Large intestine (tissue), 12 donors: ENCODE data around the gene FN1. TPM values are rescaled to one million over a fixed set of nuclear protein-coding genes. Genes with fewer than 3 reads are reported as not detected.

ENCODE experiments used
- DNase-seq, 2 donors: peaks; one replicate each; pipeline versions ENCODE4 v3.0.0 to v3.0.0-alpha.2; 2013
- H3K27ac ChIP-seq: one replicate; pipeline ENCODE4 v1.5.1; 2013; ENCODE audit warnings: low read length
- H3K27me3 ChIP-seq: 2 replicates; pipeline ENCODE4 v1.6.1; 2013; ENCODE audit warnings: low read length; ENCODE audit not compliant: control insufficient read depth, insufficient read depth
- H3K36me3 ChIP-seq: 2 replicates; pipeline ENCODE4 v1.6.1; 2013; ENCODE audit warnings: low read length; ENCODE audit not compliant: control insufficient read depth, insufficient read depth
- H3K4me1 ChIP-seq: one replicate; pipeline ENCODE4 v1.6.1; 2013; ENCODE audit warnings: low read length; ENCODE audit not compliant: control insufficient read depth, insufficient read depth
- H3K4me3 ChIP-seq: one replicate; pipeline ENCODE4 v1.5.1; 2013; ENCODE audit warnings: low read length
- H3K9me3 ChIP-seq: one replicate; pipeline ENCODE4 v1.6.1; 2013; ENCODE audit warnings: mild to moderate bottlenecking, low read depth, low read length, moderate library complexity; ENCODE audit not compliant: control insufficient read depth
- WGBS: methylation state at CpG from one replicate; pipeline ENCODE4 v1.1.5; 2013; ENCODE audit warnings: low lambda C conversion rate; ENCODE audit not compliant: insufficient coverage; 5-methylcytosine and 5-hydroxymethylcytosine counted together
- long read RNA-seq, 11 donors: transcript quantifications; one replicate each; lab custom pipeline, GENCODE V29; 2026
- polyA plus RNA-seq: library from polyadenylated mRNA; unstranded; fragments of 120-200 nt; gene quantifications from one replicate; pipeline ENCODE4 v1.2.1, GENCODE V29; 2013

FN1 gene
- polyA plus RNA-seq: 216 TPM
- long read RNA-seq, donor 1, full-length matches to known transcripts: 9 of 23 reads
- long read RNA-seq, donor 1, partial matches to known transcripts: 14 of 23 reads
- long read RNA-seq, donor 1, other reads (novel, unspliced or antisense): 0 of 23 reads
- long read RNA-seq, donor 2, full-length matches to known transcripts: 16 of 51 reads
- long read RNA-seq, donor 2, partial matches to known transcripts: 35 of 51 reads
- long read RNA-seq, donor 2, other reads (novel, unspliced or antisense): 0 of 51 reads
- long read RNA-seq, donor 3: 0 reads
- long read RNA-seq, donor 4, partial matches to known transcripts: 0 of 1 reads
- long read RNA-seq, donor 4, other reads (novel, unspliced or antisense): 0 of 1 reads
- long read RNA-seq, donor 5, full-length matches to known transcripts: 8 of 32 reads
- long read RNA-seq, donor 5, partial matches to known transcripts: 24 of 32 reads
- long read RNA-seq, donor 5, other reads (novel, unspliced or antisense): 0 of 32 reads
- long read RNA-seq, donor 6, full-length matches to known transcripts: 6 of 79 reads
- long read RNA-seq, donor 6, partial matches to known transcripts: 73 of 79 reads
- long read RNA-seq, donor 6, other reads (novel, unspliced or antisense): 0 of 79 reads
- long read RNA-seq, donor 7, full-length matches to known transcripts: 23 of 87 reads
- long read RNA-seq, donor 7, partial matches to known transcripts: 64 of 87 reads
- long read RNA-seq, donor 7, other reads (novel, unspliced or antisense): 0 of 87 reads
- long read RNA-seq, donor 8, full-length matches to known transcripts: 16 of 109 reads
- long read RNA-seq, donor 8, partial matches to known transcripts: 93 of 109 reads
- long read RNA-seq, donor 8, other reads (novel, unspliced or antisense): 0 of 109 reads
- long read RNA-seq, donor 9, full-length matches to known transcripts: 11 of 38 reads
- long read RNA-seq, donor 9, partial matches to known transcripts: 27 of 38 reads
- long read RNA-seq, donor 9, other reads (novel, unspliced or antisense): 0 of 38 reads
- long read RNA-seq, donor 10, full-length matches to known transcripts: 20 of 47 reads
- long read RNA-seq, donor 10, partial matches to known transcripts: 27 of 47 reads
- long read RNA-seq, donor 10, other reads (novel, unspliced or antisense): 0 of 47 reads
- long read RNA-seq, donor 11, full-length matches to known transcripts: 23 of 67 reads
- long read RNA-seq, donor 11, partial matches to known transcripts: 44 of 67 reads
- long read RNA-seq, donor 11, other reads (novel, unspliced or antisense): 0 of 67 reads

- peaks cover 12% of the 10 kb centered on the region for H3K27me3 ChIP-seq
- peaks cover 8% of the 10 kb centered on the region for H3K4me1 ChIP-seq
- no CpG with 5 or more reads among the region's 54 CpGs for WGBS
- H3K36me3 ChIP-seq: peaks cover 8% of the 10 kb centered on the region
- H3K27ac ChIP-seq: peak within 1 kb of the TSS; percentile 69
- H3K9me3 ChIP-seq: peaks cover 4% of the 10 kb centered on the region
- peak within 1 kb of the TSS; percentile 88 for H3K4me3 ChIP-seq
- DNase-seq: peak; percentile 82
Measured at GRCh38 chr2:215435870-215436704, at the start of gene FN1. TSS of gene FN1 (minus strand) at chr2:215436068. CDS start at chr2:215435802, 266 bp downstream.

- Histone ChIP-seq H3K36me3 (no peaks in the 10 kb centered on the region), H3K4me3 (no peak overlapping the region), H3K4me1 (no peaks in the 10 kb centered on the region), H3K27me3 (no peaks in the 10 kb centered on the region), H3K27ac (no peak overlapping the region), H3K9me3 (no peaks in the 10 kb centered on the region)
- DNase-seq: no peak
Measured at GRCh38 chr2:215485032-215485431, 49.2 kb upstream of the FN1 start.

GRCh38 chr2:215484570-215484969 lies 48.7 kb upstream of the FN1 start:
- no peaks in the 10 kb centered on the region for H3K27me3 ChIP-seq

GRCh38 chr2:215483431-215483830 lies 47.6 kb upstream of the FN1 start:
- H3K9me3 ChIP-seq: no peaks in the 10 kb centered on the region
- 85% methylated on average over 3 of the region's 3 CpGs for WGBS
- no peaks in the 10 kb centered on the region for H3K27me3 ChIP-seq
- no peak overlapping the region for H3K4me3 ChIP-seq
- H3K27ac ChIP-seq: no peak overlapping the region
- H3K4me1 ChIP-seq: no peaks in the 10 kb centered on the region
- no peaks in the 10 kb centered on the region for H3K36me3 ChIP-seq
- DNase-seq: no peak

More at GRCh38 chr2:215484570-215484969, 48.7 kb upstream of the FN1 start:
- no peak for DNase-seq
- Histone ChIP-seq H3K9me3 (no peaks in the 10 kb centered on the region), H3K36me3 (no peaks in the 10 kb centered on the region), H3K4me3 (no peak overlapping the region), H3K27ac (no peak overlapping the region), H3K4me1 (no peaks in the 10 kb centered on the region)
- WGBS: 88% methylated on average over 2 of the region's 2 CpGs

- H3K4me3 ChIP-seq: no peak overlapping the region
- H3K9me3 ChIP-seq: no peaks in the 10 kb centered on the region
- H3K27me3 ChIP-seq: no peaks in the 10 kb centered on the region
- WGBS: 94% methylated on average over 2 of the region's 6 CpGs
- H3K4me1 ChIP-seq: no peaks in the 10 kb centered on the region
- no peak for DNase-seq
- H3K27ac ChIP-seq: no peak overlapping the region
- H3K36me3 ChIP-seq: no peaks in the 10 kb centered on the region
Measured at GRCh38 chr2:215479536-215480240, 43.8 kb upstream of the FN1 start.

GRCh38 chr2:215479121-215479520 lies 43.3 kb upstream of the FN1 start:
- Histone ChIP-seq H3K4me1 (no peaks in the 10 kb centered on the region), H3K27ac (no peak overlapping the region), H3K36me3 (no peaks in the 10 kb centered on the region), H3K27me3 (no peaks in the 10 kb centered on the region), H3K9me3 (no peaks in the 10 kb centered on the region), H3K4me3 (no peak overlapping the region)
- WGBS: no CpG with 5 or more reads among the region's 2 CpGs
- DNase-seq: no peak

GRCh38 chr2:215476424-215476823 lies 40.6 kb upstream of the FN1 start:
- Histone ChIP-seq H3K36me3 (no peaks in the 10 kb centered on the region), H3K27ac (no peak overlapping the region), H3K4me3 (no peak overlapping the region), H3K9me3 (no peaks in the 10 kb centered on the region), H3K4me1 (no peaks in the 10 kb centered on the region), H3K27me3 (no peaks in the 10 kb centered on the region)
- 100% methylated on average over 1 of the region's 2 CpGs for WGBS
- DNase-seq: no peak

- no peaks in the 10 kb centered on the region for H3K27me3 ChIP-seq
- no peak overlapping the region for H3K4me3 ChIP-seq
- H3K4me1 ChIP-seq: no peaks in the 10 kb centered on the region
- no peaks in the 10 kb centered on the region for H3K36me3 ChIP-seq
- WGBS: 80% methylated on average over 1 of the region's 3 CpGs
- H3K9me3 ChIP-seq: no peaks in the 10 kb centered on the region
- peak in 1 of 2 donors; percentile 10 for DNase-seq
- H3K27ac ChIP-seq: no peak overlapping the region
Measured at GRCh38 chr2:215466097-215466909, 30.4 kb upstream of the FN1 start.
